UCSD-AML1 (cell line): ENCODE data around the gene ARSJ.
"Not testable (repeated sequence)": the region's sequence is repeated elsewhere in the genome, so short reads cannot be mapped to it uniquely, and the experiment has no call there.

Experiments
- DNase-seq: peaks from one replicate; lab custom pipeline; 2025; ENCODE audit not compliant: unreplicated experiment; lab: John Stamatoyannopoulos, UW

Gene ARSJ

GRCh38 chr4:113979148-113979904, at the start of gene ARSJ:
Gene ARSJ, minus strand, starts transcription at chr4:113979647. Its CDS starts 813 bp downstream, at chr4:113978834.
- DNase-seq = no peak

- DNase-seq = no peak
Measured at GRCh38 chr4:114028071-114028470, 48.6 kb upstream of the ARSJ start.

- no peak for DNase-seq
Measured at GRCh38 chr4:114027596-114027995, 48.1 kb upstream of the ARSJ start.

- no peak for DNase-seq
Measured at GRCh38 chr4:114026447-114026846, 47.0 kb upstream of the ARSJ start.

GRCh38 chr4:114025176-114025777, 45.8 kb upstream of the ARSJ start:
- DNase-seq = no peak

GRCh38 chr4:114021451-114021850, 42.0 kb upstream of the ARSJ start:
- DNase-seq = no peak

- DNase-seq = no peak
Measured at GRCh38 chr4:114019969-114020358, 40.5 kb upstream of the ARSJ start.

GRCh38 chr4:114019276-114019968, 40.0 kb upstream of the ARSJ start:
- no peak for DNase-seq

- no peak for DNase-seq
Measured at GRCh38 chr4:114017120-114017917, 37.9 kb upstream of the ARSJ start.

- DNase-seq = no peak
Measured at GRCh38 chr4:114015444-114015899, 36.0 kb upstream of the ARSJ start.

GRCh38 chr4:114013201-114013600, 33.8 kb upstream of the ARSJ start:
- DNase-seq = not testable (repeated sequence)

GRCh38 chr4:114012749-114013148, 33.3 kb upstream of the ARSJ start:
- DNase-seq = no peak

GRCh38 chr4:114005569-114006442, 26.4 kb upstream of the ARSJ start:
- no peak for DNase-seq

- DNase-seq = peak; percentile 12
Measured at GRCh38 chr4:114004483-114005226, 25.2 kb upstream of the ARSJ start.

GRCh38 chr4:113998531-113998930, 19.1 kb upstream of the ARSJ start:
- no peak for DNase-seq

- DNase-seq = no peak
Measured at GRCh38 chr4:113998079-113998478, 18.6 kb upstream of the ARSJ start.

GRCh38 chr4:113997206-113997605, 17.8 kb upstream of the ARSJ start:
- DNase-seq = no peak

GRCh38 chr4:113996599-113997177, 17.2 kb upstream of the ARSJ start:
- no peak for DNase-seq

GRCh38 chr4:113993887-113994286, 14.4 kb upstream of the ARSJ start:
- DNase-seq = no peak
